ENCODE results near the gene ERICH2.
A peak's percentile ranks its signal among the peaks of the same experiment; 100 is the strongest.

ERICH2 gene

DNA sequence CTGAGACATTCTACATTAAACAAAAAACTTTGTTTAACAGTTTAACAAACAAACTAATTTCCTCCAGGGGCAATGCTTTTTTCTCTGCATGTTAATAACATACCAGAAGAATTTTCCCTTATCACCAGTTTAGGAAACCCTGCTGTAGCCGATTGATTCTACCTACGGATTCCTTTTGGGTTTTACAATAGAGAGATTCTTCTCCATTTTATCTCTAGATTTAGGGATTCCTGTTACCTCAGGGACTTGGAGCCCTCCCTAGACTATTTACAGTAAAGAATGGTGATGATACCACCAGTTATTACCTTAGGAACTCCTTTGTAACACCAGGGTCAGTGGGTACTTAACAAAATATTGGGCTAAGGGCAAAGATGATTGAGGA, 5.3 kb upstream of the ERICH2 start:
- DNase-seq, result no peak

DNA sequence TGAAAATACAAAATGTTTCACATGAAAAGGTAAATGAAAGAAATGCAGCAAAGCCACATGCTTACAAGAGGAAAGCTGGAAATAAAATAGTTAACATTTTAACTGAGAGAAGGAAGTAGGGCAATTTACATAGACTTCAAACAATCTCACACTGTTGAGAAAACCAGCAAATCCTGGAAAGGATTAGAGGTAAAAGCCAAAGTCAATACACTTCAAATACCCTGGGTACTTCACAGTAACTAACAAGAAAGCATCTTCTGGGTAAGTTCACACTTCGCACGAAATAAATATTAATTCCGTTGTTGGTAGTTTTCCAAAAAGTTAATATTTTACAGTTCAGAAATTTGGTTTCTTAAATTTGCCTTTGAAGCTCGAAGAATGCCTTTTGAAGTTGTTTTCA, 3.5 kb upstream of the ERICH2 start:
- DNase-seq, result no peak

DNA sequence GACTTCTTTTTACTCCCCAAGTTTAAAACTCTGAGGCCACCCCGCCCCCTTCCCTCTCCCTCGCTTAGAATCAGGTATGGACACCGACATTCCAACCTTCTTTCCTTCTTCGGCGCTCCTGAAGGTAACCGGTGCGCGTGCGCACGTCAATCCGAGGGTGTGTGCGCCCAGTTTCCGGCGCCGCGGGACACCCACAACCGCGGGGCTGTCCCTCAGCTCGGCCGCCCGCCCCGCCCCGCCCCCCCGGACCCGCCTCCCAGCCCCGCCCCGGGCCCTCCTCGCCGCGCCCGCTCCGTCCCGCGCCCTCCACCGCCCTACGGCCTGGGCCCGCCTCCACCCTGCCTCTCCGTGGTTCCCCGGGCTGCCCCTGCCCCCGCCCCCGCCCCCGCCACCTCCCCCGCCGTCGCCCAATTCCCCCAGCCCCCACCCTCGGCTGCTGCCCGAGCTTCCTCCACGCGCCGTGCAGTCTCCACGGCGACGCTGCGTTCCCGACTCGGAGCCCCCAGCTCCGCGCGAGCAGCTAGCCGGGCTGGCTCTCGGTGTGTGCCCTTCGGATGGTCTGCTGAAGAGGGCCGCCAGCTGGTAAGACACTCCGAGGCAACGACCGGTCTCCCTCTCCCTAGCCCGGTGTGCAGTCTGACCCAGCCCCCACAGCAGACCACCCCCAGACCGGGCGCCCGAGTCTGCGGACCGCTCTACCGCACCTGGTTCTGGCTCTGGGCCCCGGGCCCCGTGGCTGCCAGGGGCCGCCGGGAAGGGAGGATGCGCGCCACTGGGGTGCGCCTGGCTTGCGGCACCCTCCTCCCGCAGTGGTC, 635 bp downstream of the ERICH2 start:
- DNase-seq, result peak; percentile 77

DNA sequence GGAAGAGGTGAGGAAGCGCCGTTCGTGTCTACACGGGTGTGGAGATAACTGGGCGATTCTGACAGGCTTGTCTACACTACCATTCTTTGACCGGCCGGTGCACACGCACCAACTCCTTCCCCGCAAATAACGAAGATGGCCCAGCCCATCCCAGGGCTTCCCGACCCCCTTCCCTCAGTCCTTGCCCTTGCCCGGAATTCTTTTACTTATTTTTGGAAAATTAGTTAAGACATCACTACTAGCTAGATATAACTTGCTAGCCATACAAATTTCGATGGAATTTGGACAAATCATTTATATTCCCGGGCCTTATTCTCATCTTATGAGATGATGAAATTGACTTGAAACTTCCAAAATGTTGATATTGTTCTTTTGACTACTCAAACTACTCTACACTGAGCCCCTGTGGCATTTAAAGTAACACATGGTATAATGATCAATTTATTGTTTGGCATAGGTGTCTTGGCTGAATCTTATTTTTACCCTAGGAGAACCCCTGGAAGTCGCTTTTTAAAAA, 1.3 kb downstream of the ERICH2 start:
- DNase-seq, result no peak

DNA sequence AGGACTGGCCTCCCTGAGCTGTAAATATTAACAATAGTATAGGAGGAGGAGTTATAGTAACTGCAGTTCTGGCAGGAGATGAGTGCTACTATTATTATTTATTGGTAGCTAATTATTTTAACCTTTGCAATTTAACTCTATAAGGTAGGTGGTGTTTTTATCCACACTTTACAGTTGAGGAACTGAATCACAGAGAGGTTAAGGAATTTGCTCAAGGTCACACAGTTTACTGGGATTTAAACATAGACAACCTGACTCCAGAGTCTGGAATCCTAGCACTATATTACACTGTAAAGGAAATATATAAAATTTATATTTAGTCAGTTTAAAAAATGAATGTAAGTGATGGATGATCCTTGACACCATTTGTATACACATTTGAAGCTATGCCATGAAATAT, 2.1 kb downstream of the ERICH2 start:
- no peak for DNase-seq

DNA sequence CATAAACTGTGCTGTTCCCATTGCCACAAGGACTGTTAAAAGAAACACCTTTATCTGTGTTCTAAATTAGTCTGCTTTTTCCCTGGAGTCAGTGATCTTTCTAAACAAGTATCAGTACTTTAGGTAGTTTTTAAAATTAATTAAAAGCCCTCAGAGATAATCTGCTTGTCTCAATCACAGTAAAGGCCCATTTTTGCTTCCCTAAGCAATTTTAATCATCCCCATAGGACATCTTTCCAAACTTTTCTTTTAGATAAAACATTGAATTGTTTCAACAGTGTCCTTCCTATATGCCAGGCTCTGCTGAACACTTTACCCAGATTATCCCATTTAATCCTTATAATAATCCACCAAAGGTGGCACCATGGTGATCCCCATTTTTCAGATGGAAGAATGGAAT, 3.9 kb downstream of the ERICH2 start:
- DNase-seq, result no peak

DNA sequence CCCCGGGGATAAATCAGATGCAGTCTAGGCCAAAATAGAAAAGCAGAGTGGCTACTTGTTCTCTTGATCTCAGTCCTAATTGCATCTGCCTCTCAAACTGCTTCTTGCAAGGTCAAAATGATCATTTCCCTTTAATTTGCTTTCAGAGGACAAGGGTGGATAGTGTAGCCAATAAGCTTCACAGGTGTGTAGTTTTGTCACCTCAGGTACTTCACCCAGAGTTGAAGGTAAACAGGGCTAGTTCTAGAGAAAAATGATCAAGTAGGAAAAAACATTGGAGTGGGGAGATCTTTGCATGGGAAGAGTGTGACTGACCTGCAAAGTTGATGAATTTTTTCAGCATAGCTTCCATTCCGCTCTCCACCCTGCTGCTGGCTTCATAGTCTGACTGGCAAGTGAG, 8.7 kb downstream of the ERICH2 start:
- no peak for DNase-seq

DNA sequence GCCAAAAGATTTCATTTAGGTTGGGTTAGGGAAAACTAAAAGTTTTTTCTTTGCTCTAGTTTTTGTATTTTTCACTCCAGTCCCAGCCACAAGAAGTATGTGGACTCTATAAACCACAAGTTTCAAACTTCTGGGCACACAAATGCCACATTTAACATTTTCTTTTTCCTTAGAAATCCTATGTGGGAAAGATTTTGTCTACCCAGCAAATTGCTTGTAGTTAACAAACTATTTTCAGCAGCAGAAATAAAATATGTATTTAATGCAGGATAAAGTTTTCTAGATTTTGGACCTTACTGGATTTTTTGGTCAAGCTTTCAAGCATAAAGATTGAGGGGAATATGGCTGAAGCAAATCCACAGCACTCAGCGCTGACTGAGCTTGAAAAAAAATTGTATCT, 9.1 kb downstream of the ERICH2 start:
- no peak for DNase-seq

DNA sequence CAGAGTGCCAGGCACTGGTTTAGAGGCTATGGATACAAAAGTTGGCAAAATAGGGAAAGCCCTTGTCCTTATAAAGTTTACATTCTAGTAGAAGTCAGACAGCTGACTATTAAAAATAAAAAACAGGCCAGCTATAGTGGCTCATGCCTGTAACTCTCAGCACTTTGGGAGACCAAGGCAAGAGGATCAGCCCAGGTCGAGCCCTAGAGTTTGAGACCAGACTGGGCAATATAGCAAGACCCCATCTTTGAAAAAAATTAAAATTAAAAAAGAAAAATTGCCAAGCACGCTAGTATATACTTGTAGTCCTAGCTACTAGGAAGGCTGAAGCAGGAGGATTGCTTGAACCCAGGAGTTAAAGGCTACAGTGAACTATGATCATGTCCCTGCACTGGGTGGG, 12.5 kb downstream of the ERICH2 start:
- no peak for DNase-seq

DNA sequence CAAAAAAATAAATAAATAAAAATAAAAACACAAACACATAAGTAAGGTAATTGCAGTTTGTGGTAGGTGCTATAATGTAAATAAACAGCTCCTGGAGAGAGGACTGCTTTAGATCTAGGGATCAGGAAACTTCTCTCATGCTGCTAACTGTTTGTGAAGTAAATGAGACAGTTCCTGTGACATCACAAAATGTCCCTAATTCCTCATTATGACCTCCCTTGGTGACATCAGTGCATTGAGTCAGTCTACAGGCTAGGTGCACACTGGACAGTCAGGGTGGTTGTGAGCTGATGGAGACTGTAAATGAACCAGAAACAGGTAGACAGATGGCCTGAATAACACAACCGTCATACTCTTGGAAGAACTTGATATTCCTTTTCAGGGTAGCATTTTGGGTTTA, 13.4 kb downstream of the ERICH2 start:
- no peak for DNase-seq

DNA sequence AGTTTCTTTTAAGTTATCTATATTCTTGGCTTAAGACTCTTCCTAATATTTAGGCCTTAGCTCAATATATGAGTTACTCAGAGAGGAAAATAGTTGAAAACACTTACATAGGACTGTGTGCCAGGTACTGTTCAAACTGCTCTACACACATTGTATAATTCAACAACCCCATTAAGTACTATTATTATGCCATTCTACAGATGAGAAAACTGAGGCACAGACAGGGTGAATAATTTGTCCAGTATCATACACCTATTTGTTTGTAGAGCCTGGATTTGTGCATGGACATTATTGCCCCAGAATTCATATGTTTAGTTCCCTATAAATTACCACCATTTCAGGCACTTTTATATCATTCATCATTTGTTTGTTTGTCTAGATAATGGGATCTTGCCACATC, 28.8 kb downstream of the ERICH2 start:
- no peak for DNase-seq

DNA sequence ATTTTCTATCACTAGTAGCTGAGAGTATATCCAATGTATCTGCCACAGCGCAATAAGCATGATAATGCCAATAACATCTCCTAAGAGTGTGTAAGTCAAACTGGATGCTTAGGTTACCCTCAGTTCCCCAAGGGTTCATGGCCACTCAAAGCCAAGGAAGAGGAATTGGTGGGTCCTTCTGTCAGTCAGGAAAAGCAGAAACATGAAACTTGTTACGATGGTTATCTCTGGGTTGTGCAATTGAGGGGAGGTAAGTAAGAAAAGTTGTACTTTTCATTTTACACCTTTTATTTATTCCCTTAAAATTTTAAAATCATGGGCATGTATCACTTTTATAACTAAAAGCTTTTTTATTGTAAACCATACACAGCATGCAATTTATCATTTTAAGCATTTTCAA, 36.4 kb downstream of the ERICH2 start:
- no peak for DNase-seq

DNA sequence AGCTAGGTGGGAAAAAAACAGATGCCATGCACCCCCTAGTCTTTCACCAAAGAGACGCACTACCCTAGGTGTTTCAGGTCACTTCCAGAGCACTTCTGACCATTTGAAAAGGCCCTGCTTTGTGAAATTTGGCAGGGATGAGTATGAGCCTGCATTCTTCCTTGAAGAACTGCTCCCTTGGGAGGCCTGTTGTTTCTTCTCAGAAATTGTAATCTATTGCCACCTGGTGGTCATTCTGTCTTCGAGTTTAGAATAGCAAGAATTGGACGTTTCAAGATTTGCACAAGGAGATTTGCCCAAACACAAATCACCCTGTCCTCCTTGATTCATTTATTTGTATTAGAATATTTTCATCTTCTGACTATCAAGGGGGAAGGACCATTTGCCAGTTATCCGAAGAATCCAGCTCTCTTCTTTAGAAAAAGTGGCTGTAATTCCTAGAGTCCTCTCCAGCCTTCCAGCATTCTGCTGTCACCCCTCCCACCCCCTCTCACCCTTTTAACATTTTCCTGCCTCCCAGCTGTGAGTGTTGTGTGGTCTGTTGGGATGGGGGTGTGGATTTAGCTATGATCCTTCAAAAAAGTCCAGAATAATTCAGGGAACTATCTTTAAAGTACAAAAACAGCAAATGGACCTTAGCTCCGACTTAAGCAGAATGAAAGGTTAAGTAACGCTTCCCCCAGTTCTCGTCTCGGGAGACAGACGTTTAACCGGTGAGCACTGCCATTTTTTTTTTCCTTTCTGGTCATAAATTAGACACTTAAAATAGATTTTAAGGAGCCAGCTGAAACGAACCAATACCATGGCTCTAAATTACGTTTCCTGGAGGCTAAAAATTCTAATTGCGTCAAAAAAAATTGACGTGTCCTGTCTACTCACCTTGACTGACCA, 42.8 kb downstream of the ERICH2 start:
- peak; percentile 81 for DNase-seq

DNA sequence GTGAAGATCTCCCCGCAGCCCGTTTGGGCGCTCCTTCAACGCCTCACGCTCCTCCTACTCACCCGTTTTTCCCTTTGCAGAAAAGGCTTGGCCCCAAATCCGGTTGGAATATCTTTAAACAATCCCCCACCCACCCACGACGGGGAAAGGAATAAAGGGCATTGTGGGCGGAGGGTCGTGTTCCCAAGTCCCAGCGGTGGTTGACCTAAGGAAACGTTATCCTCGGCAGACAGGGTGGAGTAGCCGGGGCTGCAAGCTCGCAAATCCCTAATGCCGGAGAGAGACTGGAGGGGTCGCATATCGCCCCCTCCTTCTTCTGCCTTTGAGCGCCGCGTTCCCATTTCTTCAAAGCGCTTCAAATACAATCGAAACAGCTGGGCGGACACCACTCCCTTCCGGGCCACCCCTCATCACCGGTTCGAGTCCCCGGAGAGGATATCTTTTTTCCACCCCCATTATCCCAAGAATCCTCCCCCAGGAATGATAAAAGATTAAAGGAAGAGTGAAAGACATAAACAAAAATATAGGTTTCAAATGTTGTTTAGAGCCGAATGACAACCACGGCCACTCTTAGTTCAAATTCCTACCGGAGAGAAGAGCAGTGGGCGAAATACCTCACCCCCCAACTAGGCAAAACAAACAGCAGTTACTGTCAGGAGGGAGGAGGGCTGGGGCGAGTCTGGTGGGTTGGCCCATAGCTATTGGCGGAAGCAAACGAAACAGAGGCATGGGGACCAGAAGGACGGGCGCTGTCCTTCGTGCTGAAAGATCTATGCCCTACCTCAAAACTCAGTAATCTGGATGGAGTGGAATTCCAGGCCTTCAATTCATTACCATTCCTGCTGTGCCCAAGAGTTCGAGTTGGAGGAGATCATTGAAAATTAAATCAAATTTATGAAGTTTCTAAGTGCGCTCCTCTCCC, 43.7 kb downstream of the ERICH2 start:
- DNase-seq, result no peak

DNA sequence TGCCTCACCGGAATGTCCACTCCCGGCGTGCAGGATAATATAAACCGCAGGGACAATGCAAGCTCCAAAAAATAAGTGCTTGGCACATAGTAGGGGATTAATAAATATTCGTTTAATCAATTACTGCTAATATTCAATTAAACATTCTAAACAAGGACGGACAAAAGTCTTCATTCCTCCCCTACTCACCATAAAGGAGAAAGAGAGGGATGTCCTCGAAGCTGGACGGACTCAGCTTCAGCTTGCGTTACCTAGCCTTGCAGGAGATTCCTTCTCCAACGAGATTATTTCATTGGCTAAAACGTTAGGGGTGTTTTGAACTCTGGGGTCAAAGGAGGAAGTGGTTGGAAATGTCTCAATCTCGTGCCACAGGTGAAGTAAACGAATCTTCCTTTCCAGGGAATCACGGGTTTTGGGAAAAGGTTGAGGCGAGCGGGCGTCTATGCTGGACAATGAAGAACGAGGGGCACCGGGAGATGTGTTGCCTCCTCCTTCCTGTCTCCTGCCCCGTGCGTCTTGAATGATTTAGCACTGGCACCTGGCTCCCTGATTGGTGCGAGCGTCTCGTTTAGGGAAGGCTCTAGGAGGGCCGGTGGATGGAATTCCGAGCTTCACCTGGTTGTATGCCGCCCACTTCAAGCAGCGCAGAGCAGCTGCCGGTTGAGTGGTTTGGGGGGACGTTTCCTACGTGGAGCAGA, 44.5 kb downstream of the ERICH2 start:
- no peak for DNase-seq

DNA sequence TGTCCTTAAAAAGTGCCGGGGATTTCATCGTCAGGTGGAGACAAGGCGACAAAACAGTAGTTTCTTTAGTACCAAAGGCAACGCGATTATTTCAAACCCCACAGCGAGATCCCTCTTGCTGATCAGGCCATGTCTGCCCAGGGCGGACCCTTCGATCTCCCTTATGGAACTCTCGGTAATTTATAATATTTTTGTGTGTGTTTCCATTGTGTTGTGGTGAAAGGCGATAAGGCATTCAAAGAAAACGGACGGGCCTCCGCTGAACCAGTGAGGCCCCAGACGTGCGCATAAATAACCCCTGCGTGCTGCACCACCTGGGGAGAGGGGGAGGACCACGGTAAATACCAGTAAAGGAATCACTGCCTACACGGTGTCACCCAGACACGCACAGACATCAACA, 45.1 kb downstream of the ERICH2 start:
- DNase-seq, result no peak

DNA sequence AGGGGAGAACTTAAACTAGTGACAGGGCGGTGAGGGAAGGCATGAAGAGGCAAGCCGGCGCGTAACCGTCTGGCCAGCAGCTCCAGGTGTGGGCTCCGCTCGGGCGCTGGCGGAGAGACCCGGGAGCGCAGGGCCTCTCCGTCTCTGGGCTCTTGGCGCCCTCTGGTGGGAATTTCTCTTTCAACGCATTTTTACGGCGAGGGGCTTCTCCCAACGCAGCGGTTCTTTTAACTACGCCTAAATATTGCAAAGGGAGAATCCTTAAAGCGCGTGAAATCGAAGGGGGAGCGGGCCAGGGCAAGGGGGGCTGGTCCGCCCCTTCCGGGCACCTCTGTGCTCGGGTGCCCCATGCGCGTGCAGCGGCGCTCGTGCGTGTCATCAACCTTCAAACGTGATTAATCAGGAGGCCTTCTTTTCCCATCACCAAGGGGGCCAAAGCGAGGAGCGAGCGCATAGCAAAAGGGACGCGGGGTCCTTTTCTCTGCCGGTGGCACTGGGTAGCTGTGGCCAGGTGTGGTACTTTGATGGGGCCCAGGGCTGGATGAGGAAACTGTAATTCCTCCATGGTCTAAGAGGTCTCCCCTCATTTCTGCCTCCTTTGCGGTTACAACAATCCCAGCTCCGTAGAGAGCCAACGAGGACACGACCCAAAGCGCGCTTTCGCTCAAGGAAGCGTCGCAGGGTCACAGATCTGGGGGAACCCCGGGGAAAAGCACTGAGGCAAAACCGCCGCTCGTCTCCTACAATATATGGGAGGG, 45.7 kb downstream of the ERICH2 start:
- DNase-seq, result peak; percentile 19

DNA sequence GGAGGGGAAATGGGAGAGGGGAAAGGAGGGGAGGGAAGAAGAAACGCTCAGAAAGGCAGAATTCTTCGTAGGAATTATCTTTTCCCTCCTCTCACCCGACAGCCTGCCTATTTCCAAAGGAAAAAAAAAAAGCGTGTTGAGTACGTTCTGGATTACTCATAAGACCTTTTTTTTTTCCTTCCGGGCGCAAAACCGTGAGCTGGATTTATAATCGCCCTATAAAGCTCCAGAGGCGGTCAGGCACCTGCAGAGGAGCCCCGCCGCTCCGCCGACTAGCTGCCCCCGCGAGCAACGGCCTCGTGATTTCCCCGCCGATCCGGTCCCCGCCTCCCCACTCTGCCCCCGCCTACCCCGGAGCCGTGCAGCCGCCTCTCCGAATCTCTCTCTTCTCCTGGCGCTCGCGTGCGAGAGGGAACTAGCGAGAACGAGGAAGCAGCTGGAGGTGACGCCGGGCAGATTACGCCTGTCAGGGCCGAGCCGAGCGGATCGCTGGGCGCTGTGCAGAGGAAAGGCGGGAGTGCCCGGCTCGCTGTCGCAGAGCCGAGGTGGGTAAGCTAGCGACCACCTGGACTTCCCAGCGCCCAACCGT, 46.4 kb downstream of the ERICH2 start, which contains the start of gene GAD1:
Gene GAD1 (plus strand): TSS at position 384 of the 589 bp plus-strand sequence. CDS start 1,705 bp downstream, outside the sequence.
- peak; percentile 23 for DNase-seq

DNA sequence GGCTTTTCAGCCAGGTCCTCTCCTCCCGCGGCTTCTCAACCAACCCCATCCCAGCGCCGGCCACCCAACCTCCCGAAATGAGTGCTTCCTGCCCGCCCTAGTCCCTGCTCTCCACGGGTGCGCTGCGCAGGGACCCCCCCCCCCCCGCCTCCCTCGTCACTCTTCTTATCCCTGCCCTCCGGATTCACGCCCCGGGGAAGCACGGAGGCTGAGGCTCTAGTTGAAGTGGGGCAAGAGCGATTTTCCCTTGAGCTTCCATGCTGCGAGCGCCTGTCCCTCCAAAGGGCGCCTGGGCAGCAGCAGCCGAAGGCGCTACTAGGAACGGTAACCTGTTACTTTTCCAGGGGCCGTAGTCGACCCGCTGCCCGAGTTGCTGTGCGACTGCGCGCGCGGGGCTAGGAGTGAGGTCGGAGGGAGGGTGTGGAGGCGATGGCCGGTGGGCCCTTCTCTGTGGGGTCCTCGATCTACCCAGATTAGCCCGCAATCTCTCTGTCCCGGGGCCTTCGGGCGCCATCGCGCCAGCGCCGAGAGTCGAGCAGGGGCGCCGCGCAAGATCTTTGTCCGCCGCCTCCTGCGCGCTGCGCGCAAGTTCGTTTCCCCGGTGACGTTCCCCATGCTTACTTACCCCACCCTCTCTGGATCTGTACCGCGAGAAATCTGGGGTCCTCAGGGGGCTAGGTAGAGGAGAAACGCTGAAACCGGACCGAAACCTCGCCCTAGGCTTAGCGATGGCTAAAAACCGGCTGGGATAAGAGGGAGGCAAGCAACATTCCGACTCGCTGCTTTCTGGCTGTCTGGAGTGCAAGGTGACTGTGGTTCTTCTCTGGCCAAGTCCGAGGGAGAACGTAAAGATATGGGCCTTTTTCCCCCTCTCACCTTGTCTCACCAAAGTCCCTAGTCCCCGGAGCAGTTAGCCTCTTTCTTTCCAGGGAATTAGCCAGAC, 47.2 kb downstream of the ERICH2 start:
- DNase-seq, result no peak
